D721Med (cell line): Measurements from ENCODE around the gene XRRA1.

Source experiments
- DNase-seq: peaks from one replicate; pipeline ENCODE4 v3.0.0; 2011; ENCODE audit warnings: low spot score; ENCODE audit not compliant: insufficient read length
- FAIRE-seq: peaks from 2 replicates; lab custom pipeline; 2011; peaks lifted over from hg19 to GRCh38; lab: Jason Lieb, UNC
- CTCF ChIP-seq: IDR thresholded peaks from 2 replicates; pipeline ENCODE4 v1.5.1; 2012; ENCODE audit warnings: mild to moderate bottlenecking, control low read depth; ENCODE audit not compliant: insufficient read depth; ENCODE audit errors: missing control alignments

The XRRA1 gene

GRCh38 chr11:74860743-74861142, 88.1 kb downstream of the XRRA1 start:
- DNase-seq, result no peak
- no peak for TF ChIP-seq CTCF
- FAIRE-seq, result no peak

- no peak for TF ChIP-seq CTCF
- FAIRE-seq, result no peak
These were observed 95.7 kb downstream of the XRRA1 start for GRCh38 chr11:74853223-74853622.

GRCh38 chr11:74849525-74850391, 99.1 kb downstream of the XRRA1 start:
- no peak for DNase-seq

More at GRCh38 chr11:74853223-74853622, 95.7 kb downstream of the XRRA1 start:
- no peak for DNase-seq

GRCh38 chr11:74847895-74848294, 101.0 kb downstream of the XRRA1 start:
- DNase-seq (no peak), FAIRE-seq (no peak)
- TF ChIP-seq CTCF, result no peak

More at GRCh38 chr11:74849525-74850391, 99.1 kb downstream of the XRRA1 start:
- FAIRE-seq, result no peak
- no peak for TF ChIP-seq CTCF

GRCh38 chr11:74847395-74847794, 101.5 kb downstream of the XRRA1 start:
- TF ChIP-seq CTCF, result no peak
- no peak for FAIRE-seq
- DNase-seq, result no peak

- DNase-seq (no peak), FAIRE-seq (no peak)
- TF ChIP-seq CTCF, result no peak
These were observed 102.1 kb downstream of the XRRA1 start for GRCh38 chr11:74846770-74847169.

GRCh38 chr11:74845978-74846517, 102.8 kb downstream of the XRRA1 start:
- DNase-seq, result no peak
- FAIRE-seq, result no peak
- no peak for TF ChIP-seq CTCF
